Activated CD4-positive, alpha-beta T cell treated with anti-CD3 and anti-CD28 coated beads, Interleukin-2, amount 10 ng/mL, durations not matched to agents 24 days and 14 days (primary cell): ENCODE data around the gene CLP1. TPM values are rescaled to one million over a fixed set of nuclear protein-coding genes. Genes with fewer than 3 reads are reported as not detected.
A peak's percentile ranks its signal among the peaks of the same experiment; 100 is the strongest.

Source experiments
- DNase-seq: peaks from one replicate; pipeline ENCODE4 v3.0.0; 2022
- H3K27ac Mint-ChIP-seq: one replicate; pipeline ENCODE4 v1.8.0; 2022; ENCODE audit warnings: mild to moderate bottlenecking, mixed read lengths
- H3K27me3 Mint-ChIP-seq: one replicate; pipeline ENCODE4 v1.8.0; 2022; ENCODE audit warnings: mixed read lengths
- H3K36me3 Mint-ChIP-seq: one replicate; pipeline ENCODE4 v1.8.0; 2022; ENCODE audit warnings: low read depth, mild to moderate bottlenecking, mixed read lengths
- H3K4me1 Mint-ChIP-seq: one replicate; pipeline ENCODE4 v1.8.0; 2021; ENCODE audit warnings: mixed read lengths
- H3K4me3 Mint-ChIP-seq: one replicate; pipeline ENCODE4 v1.8.0; 2022; ENCODE audit warnings: mild to moderate bottlenecking, moderate library complexity, mixed read lengths
- H3K9me3 Mint-ChIP-seq: one replicate; pipeline ENCODE4 v1.8.0; 2021; ENCODE audit warnings: mixed read lengths
- intact Hi-C: fragments of 100-400 bp; cut with micrococcal nuclease; formaldehyde crosslinking; loops from one replicate; pipeline ENCODE4 v1.15.1; 2023
- total RNA-seq: library from RNA; stranded (reverse); gene quantifications from 2 replicates; pipeline ENCODE4 v1.2.3, GENCODE V29; 2022

Gene CLP1
- total RNA-seq = 18.5 and 19.8 TPM in 2 replicates

DNA sequence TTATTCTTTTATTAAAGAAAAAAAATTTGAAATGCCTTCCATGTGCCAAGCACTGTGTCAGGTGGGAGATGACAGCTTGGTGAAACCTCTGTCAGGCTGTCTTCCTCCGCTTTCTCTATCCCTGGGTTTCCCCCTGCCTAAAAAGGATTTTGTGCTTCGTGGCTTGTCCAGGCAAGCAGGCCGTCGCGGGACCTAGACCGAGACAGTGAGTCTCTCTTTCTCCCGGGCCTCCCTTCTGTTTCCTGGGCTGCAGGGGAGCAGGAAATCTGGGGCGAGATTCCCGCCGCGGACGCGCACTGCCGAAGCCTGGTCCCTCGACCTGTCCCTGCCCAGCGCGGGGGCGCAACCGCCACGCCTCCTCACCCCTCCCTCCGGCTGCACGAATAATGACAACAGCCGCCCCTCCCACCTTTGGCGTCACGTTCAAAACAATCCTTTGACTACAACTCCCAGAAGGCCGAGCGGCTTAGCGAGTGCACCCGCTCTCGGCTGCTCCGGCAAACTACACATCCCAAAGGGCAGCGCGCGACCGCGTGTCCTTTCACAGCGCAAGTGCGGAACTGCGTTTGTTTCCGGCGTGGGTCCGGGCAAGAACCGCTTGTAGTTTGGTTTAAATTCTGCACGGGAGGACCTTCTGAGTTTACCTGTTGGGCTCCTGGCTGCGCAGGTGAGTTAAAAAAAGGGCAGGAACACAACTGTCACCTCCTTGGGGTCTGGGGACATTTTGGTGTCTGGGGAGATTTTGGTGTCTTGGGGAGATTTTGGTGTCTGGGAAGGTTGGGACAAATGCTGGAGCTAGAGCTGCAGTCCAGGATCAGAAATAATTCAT, at the start of gene CLP1:
CLP1 (plus strand) TSS at position 569 of the 829 bp plus-strand sequence. CDS start 1,715 bp downstream, outside the sequence.
- Mint-ChIP-seq H3K4me3 (peak within 1 kb of the TSS; percentile 86), H3K27ac (peak within 1 kb of the TSS; percentile 88), H3K27me3 (no peaks in the 10 kb centered on the region), H3K9me3 (no peaks in the 10 kb centered on the region), H3K4me1 (peaks cover 18% of the 10 kb centered on the region), H3K36me3 (peaks cover 28% of the 10 kb centered on the region)
- intact Hi-C loops = loop anchor here (1.0 kb wide), 8 partner anchors 8 to 922 kb away; partner anchors contain the start of genes MED19, SELENOH, SLC43A3 and TIMM10
- DNase-seq = peak; percentile 100

DNA sequence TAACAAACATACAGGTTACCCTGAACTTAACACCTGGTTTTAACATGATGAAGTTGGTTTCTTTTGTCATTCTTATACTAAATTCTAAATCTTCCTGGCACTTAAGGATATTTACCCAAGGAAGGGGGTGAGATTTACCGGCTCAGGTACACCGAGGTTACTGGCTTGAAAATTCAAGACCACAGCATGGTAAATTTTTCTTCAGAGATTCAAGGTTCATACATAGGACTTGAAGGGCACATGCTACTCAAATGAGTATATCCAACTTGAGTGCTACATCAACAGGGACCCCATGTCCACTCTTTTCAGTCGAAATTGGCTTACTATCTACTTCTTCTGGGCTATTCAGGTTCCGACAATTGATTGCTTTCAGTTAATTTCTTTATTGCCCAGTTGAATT, 47.4 kb upstream of the CLP1 start:
- Mint-ChIP-seq H3K9me3 (no peaks in the 10 kb centered on the region), H3K4me1 (no peaks in the 10 kb centered on the region), H3K27me3 (peaks cover 16% of the 10 kb centered on the region), H3K36me3 (no peaks in the 10 kb centered on the region), H3K27ac (no peak overlapping the region), H3K4me3 (no peak overlapping the region)
- no peak for DNase-seq
- intact Hi-C loops = no loop called here

DNA sequence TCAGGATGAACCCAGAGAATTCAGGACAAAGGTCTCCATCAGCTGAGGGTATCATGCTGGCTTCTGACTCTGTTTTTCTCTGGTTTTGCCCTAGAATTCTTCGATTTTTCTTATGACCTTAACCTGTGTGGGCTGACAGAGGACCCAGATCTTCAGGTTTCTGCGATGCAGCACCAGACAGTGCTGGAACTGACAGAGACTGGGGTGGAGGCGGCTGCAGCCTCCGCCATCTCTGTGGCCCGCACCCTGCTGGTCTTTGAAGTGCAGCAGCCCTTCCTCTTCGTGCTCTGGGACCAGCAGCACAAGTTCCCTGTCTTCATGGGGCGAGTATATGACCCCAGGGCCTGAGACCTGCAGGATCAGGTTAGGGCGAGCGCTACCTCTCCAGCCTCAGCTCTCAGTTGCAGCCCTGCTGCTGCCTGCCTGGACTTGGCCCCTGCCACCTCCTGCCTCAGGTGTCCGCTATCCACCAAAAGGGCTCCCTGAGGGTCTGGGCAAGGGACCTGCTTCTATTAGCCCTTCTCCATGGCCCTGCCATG, 43.3 kb upstream of the CLP1 start:
- H3K27me3 Mint-ChIP-seq = peaks cover 11% of the 10 kb centered on the region
- intact Hi-C loops = no loop called here
- no peak overlapping the region for H3K4me3 Mint-ChIP-seq
- H3K4me1 Mint-ChIP-seq = no peaks in the 10 kb centered on the region
- no peak overlapping the region for H3K27ac Mint-ChIP-seq
- H3K36me3 Mint-ChIP-seq = no peaks in the 10 kb centered on the region
- H3K9me3 Mint-ChIP-seq = no peaks in the 10 kb centered on the region
- DNase-seq = no peak

DNA sequence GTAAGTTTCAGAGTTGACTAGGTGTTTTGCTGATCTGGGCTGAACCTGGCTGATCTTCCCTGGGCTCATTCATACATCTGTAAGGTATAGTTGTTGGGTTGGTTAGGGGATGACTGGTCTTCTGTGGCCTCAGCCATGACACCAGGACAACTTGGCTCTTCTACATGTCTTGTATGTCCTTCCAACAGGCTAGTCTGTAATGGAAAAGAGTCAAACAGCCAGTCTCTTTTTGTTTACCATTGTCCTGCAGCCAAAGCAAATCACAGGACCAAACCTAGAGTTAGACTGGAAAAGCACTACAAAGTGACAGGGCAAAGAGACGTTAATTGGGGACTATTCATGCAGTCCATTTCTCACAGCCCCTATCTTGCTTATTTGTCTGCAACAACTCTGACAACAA, 42.3 kb upstream of the CLP1 start:
- Mint-ChIP-seq H3K4me1 (no peaks in the 10 kb centered on the region), H3K9me3 (no peaks in the 10 kb centered on the region), H3K27me3 (peaks cover 7% of the 10 kb centered on the region), H3K4me3 (no peak overlapping the region), H3K36me3 (no peaks in the 10 kb centered on the region), H3K27ac (no peak overlapping the region)
- intact Hi-C loops = no loop called here
- DNase-seq = no peak

DNA sequence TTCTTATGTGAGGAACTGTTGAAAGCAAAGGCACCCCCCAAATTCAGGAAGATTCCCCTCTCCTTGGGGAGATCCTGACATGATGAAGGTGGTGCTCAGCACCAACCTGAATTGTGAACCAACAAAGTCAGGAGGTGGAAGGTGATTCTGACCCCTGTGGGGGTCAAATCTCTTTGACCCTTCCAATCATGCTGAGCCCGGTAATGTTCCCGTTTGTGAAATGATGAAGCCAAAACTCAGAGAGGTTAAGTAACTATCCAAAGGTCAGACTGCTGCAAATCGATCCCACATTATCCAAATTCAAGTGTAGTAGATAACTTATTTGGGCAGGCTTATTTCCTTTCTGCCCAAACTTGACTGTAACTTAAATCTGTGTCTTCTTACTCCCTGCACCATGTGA, 41.0 kb upstream of the CLP1 start:
- intact Hi-C loops = no loop called here

GRCh38 chr11:57618438-57618837, 39.1 kb upstream of the CLP1 start:
- Mint-ChIP-seq H3K27me3 (peaks cover 6% of the 10 kb centered on the region), H3K36me3 (no peaks in the 10 kb centered on the region), H3K27ac (no peak overlapping the region), H3K4me3 (no peak overlapping the region), H3K9me3 (no peaks in the 10 kb centered on the region), H3K4me1 (no peaks in the 10 kb centered on the region)
- intact Hi-C loops = no loop called here
- no peak for DNase-seq

More for the DNA sequence above, 41.0 kb upstream of the CLP1 start:
- H3K27ac Mint-ChIP-seq = no peak overlapping the region
- no peaks in the 10 kb centered on the region for H3K36me3 Mint-ChIP-seq
- H3K4me1 Mint-ChIP-seq = no peaks in the 10 kb centered on the region
- DNase-seq = no peak
- H3K27me3 Mint-ChIP-seq = peaks cover 5% of the 10 kb centered on the region
- H3K9me3 Mint-ChIP-seq = no peaks in the 10 kb centered on the region
- H3K4me3 Mint-ChIP-seq = no peak overlapping the region

GRCh38 chr11:57619331-57619730, 38.2 kb upstream of the CLP1 start:
- Mint-ChIP-seq H3K9me3 (no peaks in the 10 kb centered on the region), H3K27me3 (peaks cover 6% of the 10 kb centered on the region), H3K4me3 (no peak overlapping the region), H3K4me1 (no peaks in the 10 kb centered on the region), H3K27ac (no peak overlapping the region), H3K36me3 (no peaks in the 10 kb centered on the region)
- DNase-seq = no peak
- intact Hi-C loops = no loop called here

- no peak overlapping the region for H3K4me3 Mint-ChIP-seq
- peaks cover 6% of the 10 kb centered on the region for H3K27me3 Mint-ChIP-seq
- H3K27ac Mint-ChIP-seq = no peak overlapping the region
- DNase-seq = no peak
- H3K4me1 Mint-ChIP-seq = no peaks in the 10 kb centered on the region
- no peaks in the 10 kb centered on the region for H3K36me3 Mint-ChIP-seq
- no peaks in the 10 kb centered on the region for H3K9me3 Mint-ChIP-seq
- intact Hi-C loops = no loop called here
Measured at GRCh38 chr11:57620467-57620866, 37.1 kb upstream of the CLP1 start.

DNA sequence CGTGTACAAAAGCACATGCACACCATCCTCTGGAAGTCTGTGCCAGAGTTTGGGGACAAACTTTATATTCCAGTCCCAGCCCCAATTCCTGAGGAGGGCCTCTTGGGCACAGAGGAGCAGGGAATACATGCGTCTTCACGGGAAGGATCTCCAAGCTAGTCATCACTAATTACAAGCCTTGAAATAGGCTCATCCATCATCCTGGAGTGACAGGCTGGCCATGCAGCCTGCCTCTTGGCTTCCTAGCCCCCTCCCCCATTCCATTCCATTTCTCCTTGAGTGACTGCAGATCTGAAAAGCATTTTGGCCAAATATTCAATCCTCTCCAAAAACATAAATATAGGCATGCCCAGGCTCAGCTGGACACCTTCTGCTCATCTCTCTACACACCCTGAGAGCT, 35.3 kb upstream of the CLP1 start:
- Mint-ChIP-seq H3K4me3 (no peak overlapping the region), H3K27me3 (peaks cover 2% of the 10 kb centered on the region)
- DNase-seq = no peak

DNA sequence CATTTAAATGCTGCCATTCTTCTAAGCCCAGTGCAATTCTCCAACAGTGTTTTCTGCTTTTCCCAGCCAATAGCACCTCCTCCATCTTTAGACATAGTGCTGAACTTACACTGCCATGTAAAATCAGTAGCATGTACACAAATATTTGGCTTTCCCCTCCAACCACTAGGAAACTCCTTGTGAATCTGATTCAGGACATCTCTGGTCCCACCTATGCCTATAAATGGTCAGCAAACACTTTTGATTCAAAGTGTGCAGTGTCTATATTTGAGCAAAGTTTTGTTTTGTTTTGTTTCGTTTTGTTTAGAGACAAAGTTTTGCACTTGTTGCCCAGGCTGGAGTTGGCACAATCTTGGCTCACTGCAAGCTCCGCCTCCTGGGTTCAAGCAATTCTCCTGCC, 32.7 kb upstream of the CLP1 start:
- Mint-ChIP-seq H3K36me3 (no peaks in the 10 kb centered on the region), H3K4me3 (no peak overlapping the region), H3K27me3 (peaks cover 6% of the 10 kb centered on the region), H3K27ac (no peak overlapping the region), H3K4me1 (no peaks in the 10 kb centered on the region), H3K9me3 (no peaks in the 10 kb centered on the region)
- intact Hi-C loops = no loop called here
- no peak for DNase-seq

More for the DNA sequence above, 35.3 kb upstream of the CLP1 start:
- no peaks in the 10 kb centered on the region for H3K9me3 Mint-ChIP-seq
- H3K36me3 Mint-ChIP-seq = no peaks in the 10 kb centered on the region
- no peak overlapping the region for H3K27ac Mint-ChIP-seq
- H3K4me1 Mint-ChIP-seq = no peaks in the 10 kb centered on the region
- intact Hi-C loops = no loop called here

DNA sequence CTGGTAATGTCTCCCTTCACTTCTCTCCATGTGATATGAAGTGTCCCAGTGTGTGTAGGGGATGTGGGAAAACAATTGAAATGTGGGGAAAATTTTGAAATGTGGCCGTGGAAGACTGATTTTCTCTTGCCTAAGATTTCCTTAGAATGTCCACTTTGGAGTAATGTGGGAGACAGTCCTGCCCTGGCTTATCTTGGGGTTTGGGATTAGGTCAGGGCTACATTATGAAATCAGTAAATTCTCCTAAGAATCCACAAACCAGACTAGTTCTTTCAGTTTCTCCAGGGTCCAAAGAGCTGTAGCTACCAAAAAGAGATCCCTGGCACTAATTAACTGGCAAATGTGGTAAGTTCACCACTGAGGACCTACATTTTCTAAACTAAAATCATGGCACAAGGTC, 30.7 kb upstream of the CLP1 start:
- no peak overlapping the region for H3K27ac Mint-ChIP-seq
- no peak for DNase-seq
- H3K9me3 Mint-ChIP-seq = no peaks in the 10 kb centered on the region
- H3K27me3 Mint-ChIP-seq = peaks cover 18% of the 10 kb centered on the region
- intact Hi-C loops = no loop called here
- no peaks in the 10 kb centered on the region for H3K36me3 Mint-ChIP-seq
- H3K4me3 Mint-ChIP-seq = no peak overlapping the region
- no peaks in the 10 kb centered on the region for H3K4me1 Mint-ChIP-seq

- Mint-ChIP-seq H3K4me3 (no peak overlapping the region), H3K27ac (no peak overlapping the region), H3K4me1 (no peaks in the 10 kb centered on the region), H3K9me3 (no peaks in the 10 kb centered on the region), H3K36me3 (no peaks in the 10 kb centered on the region), H3K27me3 (peaks cover 32% of the 10 kb centered on the region)
- DNase-seq = no peak
- intact Hi-C loops = no loop called here
Measured at GRCh38 chr11:57630171-57630570, 27.4 kb upstream of the CLP1 start.

GRCh38 chr11:57632116-57632515, 25.4 kb upstream of the CLP1 start:
- H3K36me3 Mint-ChIP-seq = no peaks in the 10 kb centered on the region
- no peak for DNase-seq
- H3K27me3 Mint-ChIP-seq = peaks cover 32% of the 10 kb centered on the region
- peaks cover under 1% of the 10 kb centered on the region for H3K4me1 Mint-ChIP-seq
- no peak overlapping the region for H3K4me3 Mint-ChIP-seq
- intact Hi-C loops = no loop called here
- no peaks in the 10 kb centered on the region for H3K9me3 Mint-ChIP-seq
- no peak overlapping the region for H3K27ac Mint-ChIP-seq

DNA sequence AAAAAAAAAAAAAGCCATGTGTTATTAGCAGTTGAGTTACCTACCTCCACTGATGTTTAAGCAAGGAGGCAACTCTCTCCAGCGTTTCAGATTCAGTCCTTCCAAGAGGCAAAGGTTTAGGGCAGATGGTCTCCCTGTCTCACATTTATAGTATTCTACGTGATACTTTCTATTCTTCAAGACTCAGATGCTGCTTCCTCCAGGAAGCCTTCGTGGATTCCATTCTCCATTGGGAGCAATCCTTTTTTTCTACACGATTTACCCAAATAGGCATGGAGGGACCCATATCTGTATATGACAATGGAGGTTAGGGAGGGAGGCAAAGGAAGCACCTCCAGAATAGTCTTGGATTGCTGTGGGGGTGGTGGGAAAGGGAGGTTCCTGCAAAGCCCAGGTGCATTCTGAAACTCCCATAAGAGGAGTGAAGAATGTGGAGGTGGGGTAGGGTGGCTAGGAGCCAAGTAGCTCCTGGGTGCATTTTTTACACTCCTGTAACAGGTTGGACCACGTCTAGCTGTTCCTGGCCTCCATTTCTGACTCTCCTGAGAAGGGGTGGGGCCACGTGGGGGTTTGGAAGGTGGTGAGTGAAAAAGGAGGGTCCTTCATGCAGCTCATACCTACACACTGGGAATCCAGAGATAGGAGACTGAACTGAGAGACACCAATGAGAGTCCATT, 24.0 kb upstream of the CLP1 start:
- intact Hi-C loops = no loop called here
- Mint-ChIP-seq H3K27me3 (peaks cover 35% of the 10 kb centered on the region), H3K36me3 (no peaks in the 10 kb centered on the region)

More for the DNA sequence above, 24.0 kb upstream of the CLP1 start:
- DNase-seq = no peak
- Mint-ChIP-seq H3K4me3 (no peak overlapping the region), H3K4me1 (peaks cover 6% of the 10 kb centered on the region), H3K9me3 (no peaks in the 10 kb centered on the region), H3K27ac (no peak overlapping the region)
